Esophagus muscularis mucosa (tissue), 4 donors: ENCODE results near the gene RAB12. TPM values are rescaled to one million over a fixed set of nuclear protein-coding genes. Genes with fewer than 3 reads are reported as not detected.
"Not testable (repeated sequence)": the region's sequence is repeated elsewhere in the genome, so short reads cannot be mapped to it uniquely, and the experiment has no call there.

Experiments
- DNase-seq: peaks from one replicate; pipeline ENCODE4 v3.0.0-alpha.2; 2017; ENCODE audit errors: extremely low spot score
- H3K27ac ChIP-seq, 4 donors: fragments of 200-600 bp; sonication (generic); replicated peaks in 1 of 4; 1 replicate in 3 of 4; 2 replicates in 1 of 4; pipeline ENCODE4 v1.5.1; 2016 to 2019; ENCODE audit warnings: mild to moderate bottlenecking in 1 of 4
- H3K27me3 ChIP-seq, 4 donors: fragments of 200-600 bp; sonication (generic); one replicate each; pipeline versions ENCODE4 v1.5.1 to v1.6.0; 2016 to 2019
- H3K36me3 ChIP-seq, 4 donors: fragments of 200-600 bp; sonication (generic); one replicate each; pipeline ENCODE4 v1.5.1; 2016 to 2019
- H3K4me1 ChIP-seq, 4 donors: fragments of 200-600 bp; sonication (generic); one replicate each; pipeline ENCODE4 v1.5.1; 2016 to 2019
- H3K4me3 ChIP-seq, 4 donors: fragments of 200-600 bp; sonication (generic); 1 replicate in 2 of 4; 2 replicates in 2 of 4; pipeline ENCODE4 v1.5.1; 2016 to 2019; ENCODE audit warnings: mild to moderate bottlenecking in 4 of 4, moderate library complexity in 1 of 4
- H3K9me3 ChIP-seq, 4 donors: fragments of 200-600 bp; sonication (generic); 1 replicate in 3 of 4; 2 replicates in 1 of 4; pipeline ENCODE4 v1.5.1; 2016 to 2019
- CTCF ChIP-seq, 3 experiments: fragments of 200-600 bp in 2 of 3; fragments of 450-650 bp in 1 of 3; sonication (generic) in 2 of 3; IDR thresholded peaks; one replicate each; pipeline ENCODE4 v1.5.1; 2017 to 2019; ENCODE audit warnings: antibody characterized with exemption in 3 of 3, mild to moderate bottlenecking in 2 of 3, moderate library complexity in 1 of 3
- EP300 ChIP-seq: sonication (generic); formaldehyde crosslinking; IDR thresholded peaks from one replicate; pipeline ENCODE4 v1.6.1; 2017; ENCODE audit warnings: antibody characterized with exemption
- POLR2A ChIP-seq: fragments of 450-650 bp; IDR thresholded peaks from one replicate; pipeline ENCODE4 v1.6.1; 2017; ENCODE audit warnings: antibody characterized with exemption, moderate library complexity, mild to moderate bottlenecking, low read depth
- POLR2AphosphoS5 ChIP-seq, 2 donors: sonication (generic); formaldehyde crosslinking; IDR thresholded peaks; one replicate each; pipeline ENCODE4 v1.6.1; 2017; ENCODE audit warnings: antibody characterized with exemption in 2 of 2
- WGBS: methylation state at CpG from one replicate; pipeline ENCODE4 v1.1.5; 2018; 5-methylcytosine and 5-hydroxymethylcytosine counted together
- intact Hi-C: fragments of 100-400 bp; cut with DNase I; formaldehyde crosslinking; loops from one replicate; pipeline ENCODE4 v1.15.1; 2023
- total RNA-seq, 4 donors: library from RNA; depleted of rRNA; stranded (reverse); fragments of >200 nt; gene quantifications; one replicate each; pipeline versions ENCODE4 v1.1.0 to v1.2.1, GENCODE V29; 2016

Gene RAB12
- total RNA-seq, 4 donors from 2014 or later, result 61.0 to 76.3 (median 68.9) TPM

- Histone ChIP-seq H3K4me1 (no peaks in the 10 kb centered on the region), H3K27ac (no peak overlapping the region), H3K4me3 (no peak overlapping the region), H3K27me3 (no peaks in the 10 kb centered on the region), H3K36me3 (peaks cover 20 to 64% (median 49%) of the 10 kb centered on the region in 4 donors), H3K9me3 (no peaks in the 10 kb centered on the region)
- TF ChIP-seq POLR2A, result no peak
- TF ChIP-seq EP300, result no peak
- no peak for TF ChIP-seq CTCF (IDR thresholded peaks at IDR 0.05)
- no peak for TF ChIP-seq POLR2AphosphoS5 (IDR thresholded peaks at IDR 0.05)
- intact Hi-C loops, result no loop called here
- WGBS, result 96% methylated on average over 11 of the region's 11 CpGs
- no peak for DNase-seq
These were observed 30.5 kb downstream of the RAB12 start for GRCh38 chr18:8639762-8640161.

- H3K4me3 ChIP-seq, result no peak overlapping the region
- DNase-seq, result no peak
- H3K4me1 ChIP-seq, result no peaks in the 10 kb centered on the region
- TF ChIP-seq POLR2AphosphoS5 (IDR thresholded peaks at IDR 0.05), result no peak
- TF ChIP-seq CTCF (IDR thresholded peaks at IDR 0.05), result no peak
- peaks cover 4 to 28% (median 18%) of the 10 kb centered on the region in 4 donors for H3K36me3 ChIP-seq
- H3K9me3 ChIP-seq, result no peaks in the 10 kb centered on the region
- WGBS, result 42% methylated on average over 3 of the region's 3 CpGs
- no peak overlapping the region for H3K27ac ChIP-seq
- H3K27me3 ChIP-seq, result peaks cover 0 to 9% (median 0%) of the 10 kb centered on the region in 4 donors
- intact Hi-C loops, result no loop called here
These were observed 34.2 kb downstream of the RAB12 start for GRCh38 chr18:8643326-8643878.

GRCh38 chr18:8647359-8647758 lies 38.1 kb downstream of the RAB12 start:
- H3K4me3 ChIP-seq, H3K36me3 ChIP-seq, H3K4me1 ChIP-seq, H3K27ac ChIP-seq, intact Hi-C loops, DNase-seq, H3K9me3 ChIP-seq, H3K27me3 ChIP-seq: not testable (repeated sequence)
- 95% methylated on average over 3 of the region's 3 CpGs for WGBS

- H3K27me3 ChIP-seq, intact Hi-C loops, H3K9me3 ChIP-seq, H3K36me3 ChIP-seq, DNase-seq, H3K4me3 ChIP-seq, H3K27ac ChIP-seq, H3K4me1 ChIP-seq: not testable (repeated sequence)
- 87% methylated on average over 7 of the region's 7 CpGs for WGBS
These were observed 42.4 kb downstream of the RAB12 start for GRCh38 chr18:8651478-8652261.

- H3K27me3 ChIP-seq, result no peaks in the 10 kb centered on the region
- intact Hi-C loops, result loop anchor here (1.0 kb wide), 1 partner anchor 333 kb away; no protein-coding TSS in a partner anchor
- TF ChIP-seq CTCF (IDR thresholded peaks at IDR 0.05) (peak; percentile 79 to 83 (median 83)), POLR2A (no peak)
- H3K27ac ChIP-seq, result no peak overlapping the region
- no peaks in the 10 kb centered on the region for H3K36me3 ChIP-seq
- WGBS, result 42% methylated on average over 7 of the region's 7 CpGs
- no peaks in the 10 kb centered on the region for H3K9me3 ChIP-seq
- H3K4me3 ChIP-seq, result no peak overlapping the region
- H3K4me1 ChIP-seq, result no peaks in the 10 kb centered on the region
- no peak for DNase-seq
These were observed 45.5 kb downstream of the RAB12 start for GRCh38 chr18:8654503-8655451.
